HL-60/S4 treated with phorbol 12-myristate 13-acetate at 8.2 ng/mL for 4 days and 3 days (cell line): Measurements from ENCODE around the gene TMOD1.

ENCODE experiments used
- in situ Hi-C: fragments of 300-500 bp; cut with MboI; formaldehyde crosslinking; loops from 2 replicates; pipeline ENCODE4 v1.15.0; 2022; ENCODE audit warnings: low sequenced_read_pairs

Gene TMOD1

DNA sequence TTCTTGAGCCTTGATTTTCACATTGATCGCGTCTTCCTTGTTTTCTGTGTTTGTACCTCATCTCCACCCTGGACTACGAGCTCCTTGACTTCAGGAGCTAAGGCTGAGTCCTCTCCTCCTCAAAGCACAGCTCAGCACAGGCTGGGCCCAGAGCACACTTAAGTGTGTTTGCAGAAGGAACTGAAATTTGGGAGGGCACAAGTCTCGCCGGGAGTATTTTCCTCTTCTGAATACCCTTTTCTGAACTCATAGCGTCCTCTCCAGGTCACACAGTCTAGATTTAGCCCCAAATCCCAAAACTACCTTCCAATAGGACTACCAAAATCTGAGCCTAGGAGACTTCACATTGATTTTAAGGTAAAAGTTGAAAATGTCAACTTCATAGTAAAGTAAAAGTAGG, 90.1 kb downstream of the TMOD1 start:
- in situ Hi-C loops = no loop called here

GRCh38 chr9:97592126-97592525, 90.7 kb downstream of the TMOD1 start:
- in situ Hi-C loops = no loop called here

DNA sequence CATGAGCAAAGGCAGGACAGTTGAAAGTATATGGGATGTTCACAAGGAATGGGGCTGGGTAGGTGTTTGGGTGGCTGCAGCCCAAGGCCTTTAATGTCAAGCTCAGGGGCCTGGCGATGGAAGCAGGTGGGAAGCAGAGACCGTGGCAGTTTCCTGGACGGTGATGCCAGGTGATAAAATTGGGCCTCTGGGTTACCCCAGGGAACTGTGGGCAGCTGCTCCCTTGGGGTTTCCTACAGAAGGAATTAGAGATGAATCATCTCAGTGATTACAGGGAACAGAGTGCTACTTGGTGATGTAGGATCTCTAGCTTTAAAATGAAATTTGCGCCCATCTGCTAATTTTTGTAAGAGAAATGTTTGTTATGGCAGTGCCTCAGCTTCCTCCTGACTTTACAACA, 92.5 kb downstream of the TMOD1 start:
- in situ Hi-C loops = no loop called here

DNA sequence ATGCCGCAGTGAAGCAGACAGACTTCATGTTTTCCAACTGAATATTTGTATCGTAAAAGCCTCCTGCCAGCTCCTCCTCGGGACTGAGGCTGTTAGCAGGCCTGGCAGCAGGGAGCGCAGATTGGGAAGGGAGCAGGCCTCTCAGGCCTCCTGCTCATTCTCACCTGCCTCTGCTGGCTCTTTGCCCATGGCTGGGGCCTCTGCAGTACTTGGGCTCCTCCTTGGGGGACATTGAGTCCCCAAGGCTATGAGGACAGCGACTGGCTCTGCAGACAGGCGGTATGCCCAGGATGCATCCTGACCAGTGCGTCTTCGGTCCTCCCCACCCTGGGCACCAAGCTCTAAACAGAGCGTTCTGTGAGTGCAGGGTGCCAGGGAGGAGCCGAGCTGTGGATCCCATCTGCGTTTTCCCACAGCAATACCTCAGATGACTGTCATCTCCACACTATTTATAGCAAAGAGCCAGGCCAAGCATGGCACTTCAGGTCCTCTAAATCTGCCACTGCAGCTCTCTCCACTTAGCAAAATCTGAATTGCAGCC, 93.0 kb downstream of the TMOD1 start:
- in situ Hi-C loops = no loop called here

GRCh38 chr9:97596906-97597305, 95.4 kb downstream of the TMOD1 start:
- in situ Hi-C loops = no loop called here

DNA sequence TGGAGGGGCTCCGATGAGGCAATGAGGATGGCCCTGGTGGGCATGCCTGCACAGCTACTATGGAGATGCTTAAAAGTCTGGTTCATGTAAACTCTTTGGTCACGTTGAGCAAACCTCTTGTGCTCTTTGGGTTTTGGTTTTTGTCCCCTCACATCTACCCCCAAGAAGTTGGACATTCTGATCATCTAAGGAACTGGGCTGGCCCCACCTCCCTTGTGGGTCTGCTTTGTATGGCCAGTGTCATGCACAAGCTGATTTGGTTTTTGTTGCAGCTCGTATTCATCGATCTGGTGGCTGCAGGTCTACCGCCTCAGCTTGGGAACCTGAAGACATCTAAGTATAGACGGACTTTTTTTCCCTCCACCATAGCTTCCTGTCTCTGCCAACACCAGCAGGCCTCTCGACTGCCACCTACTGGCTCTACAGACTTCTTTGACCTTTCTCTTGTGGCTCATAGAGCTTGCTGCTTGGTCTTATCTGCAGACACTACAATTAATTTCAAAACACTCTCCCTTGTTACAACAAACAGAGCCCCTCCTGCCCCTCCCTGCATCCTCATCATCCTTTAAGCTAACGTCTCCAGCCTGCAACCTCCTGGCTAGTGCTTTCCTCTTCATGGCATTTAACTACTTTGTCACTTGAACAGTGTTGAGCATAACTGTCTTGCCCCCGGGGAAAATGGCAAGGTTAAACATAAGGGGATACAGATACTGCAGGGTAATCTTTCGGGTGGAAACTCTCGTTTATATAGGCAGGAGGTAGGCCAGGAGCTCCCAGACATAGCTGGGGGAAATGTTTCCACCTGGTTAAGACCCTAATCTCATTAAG, 97.2 kb downstream of the TMOD1 start:
- in situ Hi-C loops = no loop called here

DNA sequence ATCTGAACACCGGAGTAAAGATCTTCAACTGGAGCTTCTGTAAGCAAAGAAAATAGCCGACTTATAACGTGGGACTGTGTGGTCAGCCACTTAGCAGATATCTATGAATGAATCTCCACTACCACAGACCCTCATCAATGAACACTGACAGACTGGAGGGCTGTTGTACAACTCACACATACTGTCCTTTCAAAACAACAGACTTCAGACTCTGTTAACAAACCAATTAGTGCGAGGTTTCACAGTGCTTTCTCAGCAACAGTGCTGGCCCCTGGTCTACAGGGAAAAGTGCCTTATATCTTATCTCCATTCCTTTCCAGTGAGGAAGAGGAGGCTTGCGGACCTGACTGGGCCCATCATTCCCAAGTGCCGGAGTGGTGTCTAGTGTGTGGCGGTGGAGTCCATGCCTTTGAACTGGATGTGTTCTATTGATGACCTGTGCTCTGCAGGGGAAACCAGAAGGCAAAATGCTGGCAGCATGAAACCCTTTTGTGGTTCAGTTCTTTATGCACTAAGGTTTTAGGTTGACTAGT, 97.9 kb downstream of the TMOD1 start:
- in situ Hi-C loops = no loop called here

DNA sequence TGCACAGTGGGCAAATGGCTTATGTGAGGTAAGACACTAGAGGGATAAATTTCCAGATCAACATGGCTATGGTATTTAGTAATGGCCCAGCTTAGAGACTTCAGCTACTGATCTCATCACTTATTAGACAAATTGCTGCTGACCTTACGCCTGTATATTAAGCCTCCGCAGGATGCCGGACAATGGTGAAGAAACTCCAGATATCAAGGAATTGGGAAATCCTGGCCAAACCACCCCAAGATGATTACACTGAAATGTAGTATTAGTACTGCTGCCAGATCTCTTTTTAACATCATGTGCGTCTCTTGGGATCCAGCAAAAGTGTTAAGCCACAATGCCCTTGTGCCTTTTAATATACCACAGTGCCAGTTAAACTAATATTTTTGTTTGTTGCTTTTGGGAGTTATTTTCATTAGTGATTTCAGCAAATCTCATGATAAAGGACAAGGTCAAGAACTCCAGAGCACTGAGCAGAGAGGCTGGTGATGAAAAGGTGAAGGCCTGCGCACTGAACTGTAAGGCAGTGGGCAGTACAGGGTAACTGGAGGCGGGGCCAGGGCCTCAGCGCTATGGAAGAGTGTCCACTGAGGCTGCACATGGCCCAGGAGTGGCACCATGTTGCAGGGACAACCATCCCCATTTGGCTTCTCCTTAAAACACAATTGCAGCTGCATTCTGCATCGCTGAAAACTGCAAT, 99.2 kb downstream of the TMOD1 start:
- in situ Hi-C loops = loop anchor here (10.0 to 25.0 kb wide), 2 partner anchors 216 to 738 kb away; partner anchors contain the start of gene ZNF782

GRCh38 chr9:97601228-97601898, 99.9 kb downstream of the TMOD1 start:
- in situ Hi-C loops = loop anchor here (10.0 to 25.0 kb wide), 2 partner anchors 217 to 739 kb away; partner anchors contain the start of gene ZNF782

DNA sequence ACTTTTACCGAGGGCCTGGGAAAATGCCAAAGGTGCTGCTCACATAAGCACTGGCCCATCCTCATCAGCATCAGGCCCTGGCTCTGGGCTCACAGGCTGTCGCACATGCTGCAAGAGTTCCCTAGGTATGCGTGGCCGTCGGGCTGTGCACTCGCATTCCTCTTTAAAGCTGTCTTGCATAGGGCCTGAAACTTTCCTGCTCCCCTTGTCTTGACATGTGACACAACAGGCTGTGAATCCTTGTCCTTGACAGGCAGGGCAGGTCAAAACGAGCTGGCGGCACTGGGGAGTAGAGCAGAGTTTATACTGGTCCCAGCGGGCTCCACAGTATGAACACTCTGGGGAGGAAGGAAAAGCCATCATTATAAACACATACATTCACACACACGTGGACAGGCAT, 101.0 kb downstream of the TMOD1 start:
- in situ Hi-C loops = loop anchor here (10.0 to 25.0 kb wide), 2 partner anchors 218 to 740 kb away; partner anchors contain the start of gene ZNF782

DNA sequence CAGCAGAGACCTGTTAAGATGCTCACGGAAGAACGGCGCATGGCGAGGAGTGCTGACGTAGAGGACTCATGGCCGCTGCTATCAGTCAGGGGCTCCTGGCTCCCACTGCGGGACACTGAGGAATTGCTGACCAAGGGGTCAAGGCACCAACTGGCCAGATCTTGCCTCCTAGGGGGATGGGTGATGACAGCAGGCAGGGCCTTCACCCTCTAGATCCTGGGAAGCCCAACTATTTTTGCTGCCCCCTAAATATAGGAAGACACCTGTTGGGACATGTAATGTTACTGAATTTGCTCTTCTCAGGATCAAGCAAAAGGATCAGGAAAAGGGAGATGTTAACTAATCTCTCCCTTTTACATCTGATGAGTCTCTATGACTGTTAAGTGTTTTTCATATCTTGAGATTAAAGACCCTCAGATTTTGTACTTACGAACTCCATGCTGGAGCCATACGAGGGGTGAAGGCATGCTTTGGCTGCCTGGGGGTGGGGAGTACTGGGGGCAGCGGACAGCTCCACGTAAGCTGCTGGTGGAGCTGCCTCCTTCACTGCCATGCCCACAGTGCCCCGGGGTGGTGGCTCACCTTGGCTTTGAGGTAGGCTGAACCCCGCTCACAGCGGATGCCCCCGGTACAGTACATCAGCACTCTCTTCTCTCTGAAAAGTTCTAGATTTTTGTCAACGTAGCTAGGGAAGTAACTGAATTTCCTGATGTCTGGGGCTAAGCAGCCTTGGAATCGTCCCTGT, 103.6 kb downstream of the TMOD1 start:
- in situ Hi-C loops = loop anchor here (10.0 to 25.0 kb wide), 2 partner anchors 220 to 743 kb away; partner anchors contain the start of gene ZNF782

- in situ Hi-C loops = loop anchor here (25.0 kb wide), 1 partner anchor 753 kb away; the partner anchor contains the start of gene ZNF782
Observed at GRCh38 chr9:97615439-97616072, 114.1 kb downstream of the TMOD1 start.

GRCh38 chr9:97617939-97618416, 116.5 kb downstream of the TMOD1 start:
- in situ Hi-C loops = loop anchor here (25.0 kb wide), 1 partner anchor 756 kb away; the partner anchor contains the start of gene ZNF782

- in situ Hi-C loops = loop anchor here (25.0 kb wide), 1 partner anchor 758 kb away; the partner anchor contains the start of gene ZNF782
Observed at GRCh38 chr9:97620063-97620462, 118.6 kb downstream of the TMOD1 start.

GRCh38 chr9:97622483-97622882, 121.0 kb downstream of the TMOD1 start:
- in situ Hi-C loops = loop anchor here (25.0 kb wide), 1 partner anchor 760 kb away; the partner anchor contains the start of gene ZNF782

DNA sequence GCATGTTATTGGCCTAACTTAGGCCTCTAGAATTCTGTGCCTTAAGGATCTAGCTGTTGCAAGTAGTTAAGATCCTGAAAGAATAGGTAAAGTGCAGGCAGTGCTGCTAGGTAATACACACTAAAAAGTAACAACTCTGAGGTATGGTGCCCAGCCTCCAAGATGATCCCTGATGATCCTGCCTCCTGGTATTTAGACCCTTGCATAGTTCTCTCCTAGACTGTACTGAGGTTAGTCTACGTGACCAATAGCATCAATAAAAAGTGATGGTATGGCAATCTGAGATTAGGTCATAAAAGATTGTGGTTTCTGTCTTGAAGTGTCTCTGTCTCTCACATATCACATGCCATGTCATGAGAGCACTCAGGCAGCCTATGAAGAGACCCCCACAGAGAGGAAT, 122.5 kb downstream of the TMOD1 start:
- in situ Hi-C loops = loop anchor here (25.0 kb wide), 1 partner anchor 762 kb away; the partner anchor contains the start of gene ZNF782

DNA sequence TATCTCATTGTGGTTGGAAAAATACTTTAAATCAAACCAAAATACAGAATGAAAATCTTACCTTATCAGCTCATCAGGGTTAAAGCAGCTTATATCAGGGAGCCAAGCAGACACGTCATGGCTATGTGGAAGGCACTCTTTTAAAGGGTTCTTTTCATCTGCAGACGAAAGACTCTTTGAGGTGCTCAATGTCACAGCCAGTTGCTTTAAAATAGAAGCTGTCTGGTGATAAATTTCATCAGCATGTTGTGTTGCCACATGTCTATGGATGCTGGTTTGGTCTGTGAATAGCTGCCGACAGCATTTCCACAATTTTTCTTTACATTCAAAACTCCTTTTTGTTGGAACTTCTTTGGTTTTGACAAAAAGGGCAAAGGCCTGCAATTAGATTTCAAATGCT, 124.2 kb downstream of the TMOD1 start:
- in situ Hi-C loops = no loop called here

- in situ Hi-C loops = no loop called here
Observed at GRCh38 chr9:97627624-97628023, 126.2 kb downstream of the TMOD1 start.

DNA sequence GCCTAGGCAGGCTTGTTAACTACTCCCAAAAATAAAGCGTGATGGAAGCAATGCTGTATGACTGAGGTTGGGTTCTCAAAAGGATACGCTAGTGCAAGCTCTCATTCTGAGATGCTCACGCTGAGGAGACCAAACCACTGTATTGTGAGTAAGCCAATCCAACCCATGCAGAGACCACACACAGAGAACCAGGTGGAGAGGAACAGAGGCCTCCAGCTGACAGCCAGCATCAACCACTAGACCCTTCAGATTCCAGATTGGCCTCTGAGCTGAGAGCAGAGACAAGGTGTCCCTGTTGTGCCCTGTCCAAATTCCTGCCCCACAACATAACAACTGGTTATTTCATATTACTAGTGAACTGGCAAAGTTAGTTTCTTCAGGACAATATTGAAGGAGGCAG, 127.2 kb downstream of the TMOD1 start:
- in situ Hi-C loops = no loop called here
